Activated CD8-positive, alpha-beta memory T cell treated with anti-CD3 and anti-CD28 coated beads for 4 hours (primary cell): Measurements from ENCODE around the gene NALCN.

Experiments
- DNase-seq, 2 donors: peaks; one replicate each; pipeline ENCODE4 v3.0.0-alpha.2; 2020; ENCODE audit warnings: low read depth in 2 of 2

Gene NALCN

GRCh38 chr13:101026736-101027398, 389.4 kb downstream of the NALCN start:
- no peak for DNase-seq

DNA sequence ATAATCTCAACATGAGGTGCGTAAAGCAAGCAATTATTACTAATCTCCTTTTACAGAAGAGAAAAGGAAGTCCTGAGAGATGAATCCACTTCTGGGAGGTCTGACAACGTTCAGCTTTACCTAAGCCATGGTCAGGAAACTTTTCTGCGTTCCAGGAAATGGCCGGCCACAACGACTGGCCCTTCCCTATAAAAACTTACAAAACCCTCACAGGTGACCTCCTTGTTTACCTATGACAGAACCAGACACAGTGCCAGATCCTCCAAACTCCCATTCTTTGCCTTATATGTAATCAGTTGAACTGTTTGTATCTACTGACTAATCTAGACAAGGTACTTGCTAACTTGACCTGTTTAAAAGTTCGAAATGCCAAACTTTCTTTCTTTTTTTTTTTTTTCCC, 390.0 kb downstream of the NALCN start:
- no peak for DNase-seq

DNA sequence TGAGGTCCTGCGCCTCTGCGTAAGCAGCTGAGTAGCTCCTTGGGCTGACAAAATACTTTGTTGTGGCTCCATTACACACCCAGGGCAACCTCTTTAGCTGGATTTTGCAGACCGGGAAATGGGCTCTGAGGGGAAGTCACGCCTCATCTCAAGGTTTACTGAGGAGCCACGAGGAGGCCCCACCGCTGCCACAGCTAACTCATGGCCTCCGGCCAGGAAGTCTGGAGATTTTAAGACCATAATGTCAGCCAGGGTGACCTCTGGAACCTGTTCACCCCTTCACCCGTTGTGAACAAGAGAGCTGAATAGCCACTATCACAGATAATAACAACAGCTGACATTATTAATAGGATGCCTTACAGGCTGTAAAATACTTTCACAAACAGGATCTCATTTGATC, 390.4 kb downstream of the NALCN start:
- no peak for DNase-seq

DNA sequence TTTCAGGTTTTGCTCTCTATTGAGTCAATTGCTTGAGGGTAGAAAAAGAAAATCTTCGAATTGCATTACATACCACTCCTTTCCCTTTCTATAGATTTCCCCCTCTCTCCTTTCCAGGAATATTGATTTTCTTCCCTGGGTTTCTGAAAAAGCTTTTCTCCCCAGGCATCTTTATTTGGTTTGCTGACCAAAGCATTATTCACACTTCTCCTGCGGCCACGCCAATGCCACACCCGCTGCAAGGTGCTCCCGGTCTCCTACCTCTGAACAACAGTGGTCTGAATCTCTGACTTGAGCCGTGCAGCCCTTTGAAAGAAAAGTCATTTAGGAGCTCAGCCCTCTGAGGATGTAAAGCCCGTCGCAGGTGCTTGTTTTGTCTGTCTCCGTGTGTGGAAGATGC, 390.8 kb downstream of the NALCN start:
- no peak for DNase-seq

DNA sequence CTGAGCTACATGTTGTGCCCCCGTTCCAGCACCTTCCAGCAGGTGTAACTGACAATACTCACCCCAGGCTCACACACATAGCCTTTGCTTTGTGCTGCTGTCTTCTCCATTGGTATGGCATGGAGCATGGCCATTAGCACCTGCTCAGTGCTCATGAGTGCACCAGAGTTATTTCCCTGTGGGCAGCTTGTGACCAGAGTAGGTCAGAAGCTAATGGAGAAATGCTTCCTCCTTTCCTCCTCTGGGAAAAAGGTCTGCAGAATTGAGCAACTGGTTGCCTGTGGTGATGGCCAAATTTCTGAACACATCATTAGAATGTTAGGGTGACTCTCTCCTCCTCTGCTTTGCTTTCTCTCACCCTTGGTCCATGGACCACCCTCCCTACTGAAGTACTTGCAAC, 397.2 kb downstream of the NALCN start:
- no peak for DNase-seq

GRCh38 chr13:101018720-101019119, 397.6 kb downstream of the NALCN start:
- DNase-seq: no peak

DNA sequence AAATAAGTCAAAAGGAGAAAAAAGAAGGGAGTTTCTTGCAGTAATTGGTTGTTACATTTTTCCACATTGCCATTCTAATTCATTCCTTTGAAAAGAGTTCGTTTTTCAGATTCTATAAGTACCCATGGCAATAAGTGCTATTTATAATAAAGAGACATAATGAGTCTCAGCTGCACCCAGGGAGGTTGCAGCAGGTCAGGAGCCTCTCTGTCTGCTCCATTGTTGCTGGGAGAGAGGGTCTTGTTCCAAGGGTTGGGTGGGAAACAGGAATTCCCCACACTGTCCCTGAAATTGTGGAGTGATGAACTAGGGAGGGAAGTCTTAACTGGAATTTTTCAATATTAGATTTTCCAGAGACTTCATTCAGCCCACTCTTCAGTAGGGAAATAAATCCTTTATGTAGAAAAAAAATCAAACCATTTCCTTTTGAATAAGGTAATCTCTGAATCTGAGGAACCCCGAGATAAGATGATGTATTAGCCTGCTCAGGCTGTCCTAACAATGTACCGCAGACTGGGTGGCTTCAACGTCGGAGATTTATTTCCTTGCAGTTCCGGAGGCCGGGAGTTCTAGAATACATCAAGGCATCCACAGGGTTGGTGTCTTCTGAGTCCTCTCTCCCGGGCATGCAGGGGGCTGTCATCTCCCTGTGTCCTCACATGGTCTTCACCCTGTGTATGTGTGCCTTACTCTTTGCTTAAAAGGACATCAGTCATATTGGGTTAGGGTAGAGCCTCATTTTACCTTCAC, 399.0 kb downstream of the NALCN start:
- no peak for DNase-seq

DNA sequence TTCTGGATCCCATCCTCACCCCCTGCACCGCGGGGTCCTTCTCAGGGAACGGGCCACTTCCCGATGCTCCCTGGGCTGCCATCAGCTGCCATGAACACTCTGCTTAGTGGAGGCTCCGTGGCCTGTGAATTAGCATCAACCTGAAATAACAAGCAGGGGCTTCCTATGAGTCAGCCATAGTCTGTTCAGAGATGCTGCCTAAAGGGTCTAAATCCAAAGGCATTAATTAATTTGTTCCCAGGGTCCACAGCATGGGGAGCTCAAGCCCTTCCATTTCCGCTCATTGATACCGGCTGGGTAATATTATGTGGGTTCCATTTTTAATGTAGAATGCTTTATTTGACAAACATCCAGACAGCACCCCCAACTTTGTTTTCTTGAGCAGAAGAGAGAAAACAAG, 399.8 kb downstream of the NALCN start:
- DNase-seq: no peak

GRCh38 chr13:101013245-101013644, 403.1 kb downstream of the NALCN start:
- DNase-seq: no peak

- DNase-seq: no peak
These were observed 406.2 kb downstream of the NALCN start for GRCh38 chr13:101010100-101010499.

- DNase-seq: no peak
These were observed 409.1 kb downstream of the NALCN start for GRCh38 chr13:101007245-101007644.
